Activated CD4-positive, alpha-beta memory T cell treated with anti-CD3 and anti-CD28 coated beads for 36 hours (primary cell): ENCODE results near the gene SMO. TPM values are rescaled to one million over a fixed set of nuclear protein-coding genes. Genes with fewer than 3 reads are reported as not detected.
"Not testable (repeated sequence)": the region's sequence is repeated elsewhere in the genome, so short reads cannot be mapped to it uniquely, and the experiment has no call there.

Experiments used
- CTCF ChIA-PET: fragments of 350-600 bp; sonication (Branson Sonifier 250); formaldehyde crosslinking; loops from one replicate; lab custom pipeline; 2021; ENCODE audit warnings: antibody characterized with exemption, inconsistent platforms; lab: Charles Lee
- POLR2A ChIA-PET: fragments of 350-600 bp; sonication (Branson Sonifier 250); formaldehyde crosslinking; loops from one replicate; lab custom pipeline; 2021; ENCODE audit warnings: antibody characterized with exemption; lab: Charles Lee
- DNase-seq: peaks from one replicate; pipeline ENCODE4 v3.0.0-alpha.2; 2020
- H3K27ac Mint-ChIP-seq: one replicate; pipeline ENCODE4 v1.8.0; 2021; ENCODE audit warnings: mixed read lengths
- H3K27me3 Mint-ChIP-seq: one replicate; pipeline ENCODE4 v1.8.0; 2021; ENCODE audit warnings: mixed read lengths
- H3K36me3 Mint-ChIP-seq: one replicate; pipeline ENCODE4 v1.8.0; 2021; ENCODE audit warnings: mixed read lengths
- H3K4me1 Mint-ChIP-seq: one replicate; pipeline ENCODE4 v1.8.0; 2021; ENCODE audit warnings: low read depth, mixed read lengths
- H3K4me3 Mint-ChIP-seq: one replicate; pipeline ENCODE4 v1.8.0; 2021; ENCODE audit warnings: mild to moderate bottlenecking, mixed read lengths
- H3K9me3 Mint-ChIP-seq: one replicate; pipeline ENCODE4 v1.8.0; 2021; ENCODE audit warnings: mixed read lengths
- intact Hi-C: fragments of 100-400 bp; cut with micrococcal nuclease; formaldehyde crosslinking; loops from one replicate; pipeline ENCODE4 v1.15.1; 2023
- total RNA-seq, 2 experiments: library from RNA; stranded (reverse); gene quantifications; one replicate each; pipeline ENCODE4 v1.2.3, GENCODE V29; 2021

SMO gene
- total RNA-seq, 2 experiments from 2014 or later = 0.12 to 0.21 TPM

- Mint-ChIP-seq H3K9me3 (no peaks in the 10 kb centered on the region), H3K4me3 (peak overlapping the region; percentile 87), H3K36me3 (no peaks in the 10 kb centered on the region), H3K4me1 (peaks cover 27% of the 10 kb centered on the region), H3K27me3 (no peaks in the 10 kb centered on the region), H3K27ac (no peak overlapping the region)
- intact Hi-C loops = loop anchor here (1.0 to 10.0 kb wide), 2 partner anchors 33 to 249 kb away; no protein-coding TSS in a partner anchor
- DNase-seq = no peak
- POLR2A ChIA-PET = interaction anchor here (0.6 kb wide), 1 partner anchor 768 kb away, joined by 3 read pairs; no protein-coding TSS in a partner anchor
- CTCF ChIA-PET = interaction anchor here (1.2 to 12.2 kb wide), 4 partner anchors 45 to 604 kb away, joined by 3 to 318 read pairs (median 6); no protein-coding TSS in a partner anchor
These were observed 37.6 kb downstream of the SMO start for GRCh38 chr7:129225931-129226572.

- ChIA-PET CTCF (interaction anchor here (1.2 to 12.2 kb wide), 4 partner anchors 9 to 602 kb away, joined by 3 to 318 read pairs (median 26); no protein-coding TSS in a partner anchor), POLR2A (no interaction called here)
- Mint-ChIP-seq H3K27me3 (no peaks in the 10 kb centered on the region), H3K4me3 (no peak overlapping the region), H3K36me3 (no peaks in the 10 kb centered on the region), H3K4me1 (peaks cover 20% of the 10 kb centered on the region), H3K9me3 (no peaks in the 10 kb centered on the region), H3K27ac (no peak overlapping the region)
- DNase-seq = no peak
- intact Hi-C loops = loop anchor here (10.0 kb wide), 1 partner anchor 247 kb away; no protein-coding TSS in a partner anchor
These were observed 39.5 kb downstream of the SMO start for GRCh38 chr7:129227646-129228578.

GRCh38 chr7:129228633-129229032 is 40.2 kb downstream of the SMO start:
- Mint-ChIP-seq H3K27ac (no peak overlapping the region), H3K9me3 (no peaks in the 10 kb centered on the region), H3K4me3 (no peak overlapping the region), H3K27me3 (no peaks in the 10 kb centered on the region), H3K36me3 (no peaks in the 10 kb centered on the region), H3K4me1 (peaks cover 20% of the 10 kb centered on the region)
- DNase-seq = no peak
- ChIA-PET CTCF (interaction anchor here (6.6 to 12.2 kb wide), 2 partner anchors 10 to 42 kb away, joined by 47 to 318 read pairs; no protein-coding TSS in a partner anchor), POLR2A (no interaction called here)
- intact Hi-C loops = loop anchor here (10.0 kb wide), 1 partner anchor 246 kb away; no protein-coding TSS in a partner anchor

GRCh38 chr7:129231666-129232065 is 43.2 kb downstream of the SMO start:
- Mint-ChIP-seq H3K36me3 (no peaks in the 10 kb centered on the region), H3K4me1 (peaks cover 5% of the 10 kb centered on the region), H3K27ac (no peak overlapping the region), H3K27me3 (no peaks in the 10 kb centered on the region), H3K9me3 (no peaks in the 10 kb centered on the region), H3K4me3 (no peak overlapping the region)
- intact Hi-C loops = no loop called here
- POLR2A ChIA-PET = no interaction called here
- no peak for DNase-seq
- CTCF ChIA-PET = interaction anchor here (6.6 kb wide), 1 partner anchor 13 kb away, joined by 47 read pairs; no protein-coding TSS in a partner anchor

- intact Hi-C loops = no loop called here
- Mint-ChIP-seq H3K36me3 (peaks cover 2% of the 10 kb centered on the region), H3K4me1 (peaks cover 2% of the 10 kb centered on the region), H3K27ac (no peak overlapping the region), H3K9me3 (no peaks in the 10 kb centered on the region), H3K27me3 (no peaks in the 10 kb centered on the region), H3K4me3 (no peak overlapping the region)
- ChIA-PET POLR2A (no interaction called here), CTCF (interaction anchor here (1.4 to 2.7 kb wide), 3 partner anchors 20 to 60 kb away, joined by 3 to 13 read pairs (median 9); no protein-coding TSS in a partner anchor)
- DNase-seq = no peak
These were observed 50.1 kb downstream of the SMO start for GRCh38 chr7:129238546-129238945.

- ChIA-PET POLR2A (no interaction called here), CTCF (interaction anchor here (1.3 kb wide), 1 partner anchor 22 kb away, joined by 3 read pairs; no protein-coding TSS in a partner anchor)
- Mint-ChIP-seq H3K4me3 (no peak overlapping the region), H3K27me3 (no peaks in the 10 kb centered on the region), H3K4me1 (peaks cover 2% of the 10 kb centered on the region), H3K36me3 (peaks cover 4% of the 10 kb centered on the region), H3K27ac (no peak overlapping the region), H3K9me3 (no peaks in the 10 kb centered on the region)
- intact Hi-C loops = no loop called here
- DNase-seq = no peak
These were observed 51.8 kb downstream of the SMO start for GRCh38 chr7:129240119-129240820.

GRCh38 chr7:129244220-129244619 is 55.8 kb downstream of the SMO start:
- Mint-ChIP-seq H3K27me3 (no peaks in the 10 kb centered on the region), H3K27ac (no peak overlapping the region), H3K36me3 (peaks cover 11% of the 10 kb centered on the region), H3K9me3 (no peaks in the 10 kb centered on the region), H3K4me1 (peaks cover 2% of the 10 kb centered on the region), H3K4me3 (no peak overlapping the region)
- intact Hi-C loops = no loop called here
- ChIA-PET CTCF (no interaction called here), POLR2A (no interaction called here)
- no peak for DNase-seq

GRCh38 chr7:129245533-129245932 is 57.1 kb downstream of the SMO start:
- Mint-ChIP-seq H3K27ac (no peak overlapping the region), H3K4me3 (no peak overlapping the region), H3K27me3 (no peaks in the 10 kb centered on the region), H3K4me1 (peaks cover 1% of the 10 kb centered on the region), H3K9me3 (no peaks in the 10 kb centered on the region), H3K36me3 (peaks cover 8% of the 10 kb centered on the region)
- ChIA-PET POLR2A (no interaction called here), CTCF (interaction anchor here (1.3 kb wide), 1 partner anchor 27 kb away, joined by 4 read pairs; no protein-coding TSS in a partner anchor)
- no peak for DNase-seq
- intact Hi-C loops = no loop called here

GRCh38 chr7:129247087-129247486 is 58.7 kb downstream of the SMO start:
- Mint-ChIP-seq H3K4me3 (no peak overlapping the region), H3K27ac (no peak overlapping the region), H3K4me1 (peaks cover 1% of the 10 kb centered on the region), H3K36me3 (peaks cover 8% of the 10 kb centered on the region), H3K27me3 (no peaks in the 10 kb centered on the region), H3K9me3 (no peaks in the 10 kb centered on the region)
- ChIA-PET CTCF (interaction anchor here (0.6 to 2.4 kb wide), 4 partner anchors 25 to 589 kb away, joined by 3 to 14 read pairs (median 4); no protein-coding TSS in a partner anchor), POLR2A (no interaction called here)
- intact Hi-C loops = no loop called here
- DNase-seq = no peak

GRCh38 chr7:129252128-129252527 is 63.7 kb downstream of the SMO start:
- DNase-seq = no peak
- CTCF ChIA-PET = interaction anchor here (1.7 to 3.4 kb wide), 2 partner anchors 19 to 33 kb away, joined by 6 to 14 read pairs; no protein-coding TSS in a partner anchor
- H3K27me3 Mint-ChIP-seq = no peaks in the 10 kb centered on the region
- intact Hi-C loops = no loop called here
- H3K9me3 Mint-ChIP-seq = no peaks in the 10 kb centered on the region
- H3K36me3 Mint-ChIP-seq = no peaks in the 10 kb centered on the region
- H3K4me1 Mint-ChIP-seq = peaks cover 1% of the 10 kb centered on the region
- H3K4me3 Mint-ChIP-seq = no peak overlapping the region
- H3K27ac Mint-ChIP-seq = no peak overlapping the region
- POLR2A ChIA-PET = no interaction called here

GRCh38 chr7:129252603-129253002 is 64.2 kb downstream of the SMO start:
- DNase-seq, intact Hi-C loops, H3K4me3 Mint-ChIP-seq, H3K9me3 Mint-ChIP-seq, POLR2A ChIA-PET, H3K4me1 Mint-ChIP-seq, H3K27ac Mint-ChIP-seq, H3K27me3 Mint-ChIP-seq, H3K36me3 Mint-ChIP-seq: not testable (repeated sequence)
- CTCF ChIA-PET = interaction anchor here (3.4 kb wide), 1 partner anchor 34 kb away, joined by 14 read pairs; no protein-coding TSS in a partner anchor
